Measurements from ENCODE around the gene MAGI2. TPM values are rescaled to one million over a fixed set of nuclear protein-coding genes. Genes with fewer than 3 reads are reported as not detected.
"Not testable (repeated sequence)": the region's sequence is repeated elsewhere in the genome, so short reads cannot be mapped to it uniquely, and the experiment has no call there.

Gene MAGI2
- polyA plus RNA-seq, 4 donors = 36.8 to 43.5 (median 38.3) TPM

- peak in 2 of 4 donors; percentile 17 to 26 for DNase-seq (ENCODE audit: low read depth in 4 of 4, low spot score in 3 of 4)
These were observed 787 bp downstream of the MAGI2 start for GRCh38 chr7:79452495-79453265.

GRCh38 chr7:79452032-79452494, 1.4 kb downstream of the MAGI2 start:
- DNase-seq (ENCODE audit: low read depth in 4 of 4, low spot score in 3 of 4) = peak; percentile 52 to 82 (median 60)

GRCh38 chr7:79451580-79451979, 1.9 kb downstream of the MAGI2 start:
- DNase-seq (ENCODE audit: low read depth in 4 of 4, low spot score in 3 of 4) = no peak

GRCh38 chr7:79442766-79443165, 10.7 kb downstream of the MAGI2 start:
- DNase-seq (ENCODE audit: low read depth in 4 of 4, low spot score in 3 of 4) = not testable (repeated sequence)

- no peak for DNase-seq (ENCODE audit: low read depth in 4 of 4, low spot score in 3 of 4)
These were observed 17.1 kb downstream of the MAGI2 start for GRCh38 chr7:79436378-79436777.

GRCh38 chr7:79434867-79435266, 18.6 kb downstream of the MAGI2 start:
- no peak for DNase-seq (ENCODE audit: low read depth in 4 of 4, low spot score in 3 of 4)

- DNase-seq (ENCODE audit: low read depth in 4 of 4, low spot score in 3 of 4) = no peak
These were observed 19.4 kb downstream of the MAGI2 start for GRCh38 chr7:79434098-79434497.

GRCh38 chr7:79430391-79430790, 23.1 kb downstream of the MAGI2 start:
- no peak for DNase-seq (ENCODE audit: low read depth in 4 of 4, low spot score in 3 of 4)

GRCh38 chr7:79425665-79426064, 27.8 kb downstream of the MAGI2 start:
- no peak for DNase-seq (ENCODE audit: low read depth in 4 of 4, low spot score in 3 of 4)

- DNase-seq (ENCODE audit: low read depth in 4 of 4, low spot score in 3 of 4) = no peak
These were observed 31.7 kb downstream of the MAGI2 start for GRCh38 chr7:79421751-79422150.

GRCh38 chr7:79420464-79420863, 33.0 kb downstream of the MAGI2 start:
- DNase-seq (ENCODE audit: low read depth in 4 of 4, low spot score in 3 of 4) = no peak

- DNase-seq (ENCODE audit: low read depth in 4 of 4, low spot score in 3 of 4) = no peak
These were observed 38.6 kb downstream of the MAGI2 start for GRCh38 chr7:79414910-79415309.

- DNase-seq (ENCODE audit: low read depth in 4 of 4, low spot score in 3 of 4) = no peak
These were observed 40.6 kb downstream of the MAGI2 start for GRCh38 chr7:79412915-79413314.

GRCh38 chr7:79412438-79412837, 41.0 kb downstream of the MAGI2 start:
- DNase-seq (ENCODE audit: low read depth in 4 of 4, low spot score in 3 of 4) = no peak

GRCh38 chr7:79410345-79410744, 43.1 kb downstream of the MAGI2 start:
- DNase-seq (ENCODE audit: low read depth in 4 of 4, low spot score in 3 of 4) = no peak

GRCh38 chr7:79407351-79407750, 46.1 kb downstream of the MAGI2 start:
- no peak for DNase-seq (ENCODE audit: low read depth in 4 of 4, low spot score in 3 of 4)

- no peak for DNase-seq (ENCODE audit: low read depth in 4 of 4, low spot score in 3 of 4)
These were observed 47.1 kb downstream of the MAGI2 start for GRCh38 chr7:79406371-79406770.

GRCh38 chr7:79405368-79405767, 48.1 kb downstream of the MAGI2 start:
- DNase-seq (ENCODE audit: low read depth in 4 of 4, low spot score in 3 of 4) = no peak

- DNase-seq (ENCODE audit: low read depth in 4 of 4, low spot score in 3 of 4) = no peak
These were observed 49.6 kb downstream of the MAGI2 start for GRCh38 chr7:79403879-79404278.

- no peak for DNase-seq (ENCODE audit: low read depth in 4 of 4, low spot score in 3 of 4)
These were observed 50.0 kb downstream of the MAGI2 start for GRCh38 chr7:79403451-79403850.

GRCh38 chr7:79401254-79401653, 52.2 kb downstream of the MAGI2 start:
- peak in 3 of 4 donors; percentile 3 to 11 (median 10) for DNase-seq (ENCODE audit: low read depth in 4 of 4, low spot score in 3 of 4)

- DNase-seq (ENCODE audit: low read depth in 4 of 4, low spot score in 3 of 4) = no peak
These were observed 53.2 kb downstream of the MAGI2 start for GRCh38 chr7:79400222-79400621.

Measured in right renal pelvis (tissue), 4 donors.